HUES48 (cell line): ENCODE data around the gene HSPB7.
"Not testable (repeated sequence)": the region's sequence is repeated elsewhere in the genome, so short reads cannot be mapped to it uniquely, and the experiment has no call there.

Experiments
- H3K27ac ChIP-seq: one replicate; pipeline ENCODE4 v1.7.0; 2013; ENCODE audit warnings: low read depth, low read length, inconsistent platforms
- H3K27me3 ChIP-seq: 2 replicates; pipeline ENCODE4 v1.6.1; 2013; ENCODE audit warnings: mild to moderate bottlenecking, low read length; ENCODE audit not compliant: control insufficient read depth, insufficient read depth
- H3K36me3 ChIP-seq: 2 replicates; pipeline ENCODE4 v1.6.1; 2013; ENCODE audit warnings: low read length; ENCODE audit not compliant: control insufficient read depth, insufficient read depth
- H3K4me1 ChIP-seq: 2 replicates; pipeline ENCODE4 v1.6.1; 2013; ENCODE audit warnings: mild to moderate bottlenecking, low read length; ENCODE audit not compliant: control insufficient read depth, insufficient read depth
- H3K4me3 ChIP-seq: 2 replicates; pipeline ENCODE4 v1.5.1; 2013; ENCODE audit warnings: mild to moderate bottlenecking, low read depth, low read length
- H3K9ac ChIP-seq: 2 replicates; pipeline ENCODE4 v1.6.1; 2013; ENCODE audit warnings: mild to moderate bottlenecking, low read depth, low read length, moderate library complexity
- H3K9me3 ChIP-seq: 2 replicates; pipeline ENCODE4 v1.6.1; 2013; ENCODE audit warnings: low read length; ENCODE audit not compliant: control insufficient read depth, insufficient read depth

HSPB7 gene

GRCh38 chr1:15991427-15992186, 26.2 kb downstream of the HSPB7 start:
- no peak overlapping the region for H3K4me3 ChIP-seq
- H3K27me3 ChIP-seq: no peaks in the 10 kb centered on the region
- H3K27ac ChIP-seq: no peak overlapping the region
- H3K4me1 ChIP-seq: no peaks in the 10 kb centered on the region
- no peaks in the 10 kb centered on the region for H3K36me3 ChIP-seq
- no peak overlapping the region for H3K9ac ChIP-seq
- H3K9me3 ChIP-seq: no peaks in the 10 kb centered on the region

GRCh38 chr1:15989776-15990175, 28.1 kb downstream of the HSPB7 start:
- Histone ChIP-seq H3K36me3 (no peaks in the 10 kb centered on the region), H3K4me1 (no peaks in the 10 kb centered on the region), H3K4me3 (no peak overlapping the region), H3K27me3 (no peaks in the 10 kb centered on the region), H3K27ac (no peak overlapping the region), H3K9me3 (no peaks in the 10 kb centered on the region), H3K9ac (no peak overlapping the region)

GRCh38 chr1:15988856-15989736, 28.7 kb downstream of the HSPB7 start:
- Histone ChIP-seq H3K9ac (no peak overlapping the region), H3K4me1 (no peaks in the 10 kb centered on the region), H3K27me3 (no peaks in the 10 kb centered on the region), H3K27ac (no peak overlapping the region), H3K9me3 (no peaks in the 10 kb centered on the region), H3K36me3 (no peaks in the 10 kb centered on the region), H3K4me3 (no peak overlapping the region)

GRCh38 chr1:15985611-15986297, 32.1 kb downstream of the HSPB7 start:
- no peaks in the 10 kb centered on the region for H3K36me3 ChIP-seq
- no peaks in the 10 kb centered on the region for H3K9me3 ChIP-seq
- H3K27ac ChIP-seq: no peak overlapping the region
- H3K27me3 ChIP-seq: no peaks in the 10 kb centered on the region
- no peak overlapping the region for H3K4me3 ChIP-seq
- no peak overlapping the region for H3K9ac ChIP-seq
- no peaks in the 10 kb centered on the region for H3K4me1 ChIP-seq

- Histone ChIP-seq H3K27ac (no peak overlapping the region), H3K4me1 (no peaks in the 10 kb centered on the region), H3K27me3 (no peaks in the 10 kb centered on the region), H3K9ac (no peak overlapping the region), H3K36me3 (no peaks in the 10 kb centered on the region), H3K4me3 (no peak overlapping the region), H3K9me3 (no peaks in the 10 kb centered on the region)
Measured at GRCh38 chr1:15983275-15983674, 34.6 kb downstream of the HSPB7 start.

- no peak overlapping the region for H3K9ac ChIP-seq
- H3K36me3 ChIP-seq: no peaks in the 10 kb centered on the region
- H3K9me3 ChIP-seq: no peaks in the 10 kb centered on the region
- H3K4me1 ChIP-seq: no peaks in the 10 kb centered on the region
- no peak overlapping the region for H3K4me3 ChIP-seq
- no peak overlapping the region for H3K27ac ChIP-seq
- no peaks in the 10 kb centered on the region for H3K27me3 ChIP-seq
Measured at GRCh38 chr1:15981679-15982078, 36.2 kb downstream of the HSPB7 start.

- H3K27ac ChIP-seq, H3K9ac ChIP-seq, H3K4me1 ChIP-seq, H3K4me3 ChIP-seq, H3K9me3 ChIP-seq, H3K27me3 ChIP-seq, H3K36me3 ChIP-seq: not testable (repeated sequence)
Measured at GRCh38 chr1:15977947-15978346, 39.9 kb downstream of the HSPB7 start.

- Histone ChIP-seq H3K9ac (peak within 1 kb of the TSS; percentile 49; the same call in 1 of the 2 replicates), H3K36me3 (peaks cover 9% of the 10 kb centered on the region), H3K4me1 (peaks cover 7% of the 10 kb centered on the region), H3K27ac (peak within 1 kb of the TSS; percentile 87), H3K27me3 (no peaks in the 10 kb centered on the region), H3K4me3 (peak within 1 kb of the TSS; percentile 64), H3K9me3 (no peaks in the 10 kb centered on the region)
Measured at GRCh38 chr1:15975805-15976680, 41.8 kb downstream of the HSPB7 start, which contains the start of gene ZBTB17. TSS of gene ZBTB17 (minus strand) at chr1:15976101. CDS start at chr1:15948495, 27,606 bp downstream.

GRCh38 chr1:15975358-15975804, 42.5 kb downstream of the HSPB7 start:
- peak overlapping the region; percentile 64 for H3K4me3 ChIP-seq
- peaks cover 9% of the 10 kb centered on the region for H3K36me3 ChIP-seq
- H3K4me1 ChIP-seq: peaks cover 7% of the 10 kb centered on the region
- no peaks in the 10 kb centered on the region for H3K9me3 ChIP-seq
- H3K9ac ChIP-seq: peak overlapping the region; percentile 37; the same call in 1 of the 2 replicates
- H3K27me3 ChIP-seq: no peaks in the 10 kb centered on the region
- peak overlapping the region; percentile 87 for H3K27ac ChIP-seq

GRCh38 chr1:15974855-15975254, 43.0 kb downstream of the HSPB7 start:
- Histone ChIP-seq H3K36me3 (peaks cover 10% of the 10 kb centered on the region), H3K27ac (peak overlapping the region; percentile 87)

More at GRCh38 chr1:15974855-15975254, 43.0 kb downstream of the HSPB7 start:
- H3K27me3 ChIP-seq: no peaks in the 10 kb centered on the region
- peaks cover 7% of the 10 kb centered on the region for H3K4me1 ChIP-seq
- no peak overlapping the region; the same call in 1 of the 2 replicates for H3K9ac ChIP-seq
- H3K9me3 ChIP-seq: peaks cover under 1% of the 10 kb centered on the region; the same call in 1 of the 2 replicates
- H3K4me3 ChIP-seq: peak overlapping the region; percentile 64
